ENCODE measurements around the gene TMEM203.

Gene TMEM203

GRCh38 chr9:137163365-137163715, 42.1 kb downstream of the TMEM203 start:
- no peak for DNase-seq

- DNase-seq = no peak
Observed at GRCh38 chr9:137162505-137163364, 42.7 kb downstream of the TMEM203 start.

GRCh38 chr9:137161558-137162486, 43.6 kb downstream of the TMEM203 start:
- DNase-seq = no peak

- no peak for DNase-seq
Observed at GRCh38 chr9:137160716-137161557, 44.5 kb downstream of the TMEM203 start.

GRCh38 chr9:137160054-137160425, 45.4 kb downstream of the TMEM203 start:
- no peak for DNase-seq

GRCh38 chr9:137159105-137160053, 46.1 kb downstream of the TMEM203 start:
- DNase-seq = no peak

GRCh38 chr9:137158625-137159024, 46.8 kb downstream of the TMEM203 start:
- no peak for DNase-seq

GRCh38 chr9:137157618-137158415, 47.6 kb downstream of the TMEM203 start:
- DNase-seq = no peak

GRCh38 chr9:137156567-137157375, 48.7 kb downstream of the TMEM203 start:
- DNase-seq = peak; percentile 14 to 57 (median 48)

Measured in stimulated activated naive CD4-positive, alpha-beta T cell (primary cell).